Activated CD8-positive, alpha-beta memory T cell treated with anti-CD3 and anti-CD28 coated beads for 4 hours (primary cell): Measurements from ENCODE around the gene SPINK4.

ENCODE experiments used
- DNase-seq, 2 donors: peaks; one replicate each; pipeline ENCODE4 v3.0.0-alpha.2; 2020; ENCODE audit warnings: low read depth in 2 of 2

SPINK4 gene, protein sequence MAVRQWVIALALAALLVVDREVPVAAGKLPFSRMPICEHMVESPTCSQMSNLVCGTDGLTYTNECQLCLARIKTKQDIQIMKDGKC

DNA sequence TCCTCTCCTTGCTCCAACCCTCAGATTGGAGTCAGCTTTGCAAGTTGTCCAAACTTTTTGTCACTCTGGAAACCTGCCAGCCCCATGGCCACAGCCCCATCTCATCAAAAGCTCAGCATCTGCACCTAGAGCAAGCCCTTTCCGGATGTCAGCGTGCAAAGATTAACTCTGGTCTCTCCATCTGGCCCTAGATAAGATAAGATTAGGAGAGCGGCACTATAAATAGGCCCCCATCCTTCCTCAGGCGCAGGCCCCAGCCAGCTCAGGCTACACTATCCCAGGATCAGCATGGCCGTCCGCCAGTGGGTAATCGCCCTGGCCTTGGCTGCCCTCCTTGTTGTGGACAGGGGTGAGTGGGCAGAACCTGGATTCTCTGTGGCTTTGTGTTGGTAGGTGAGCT, at the start of gene SPINK4:
SPINK4 (plus strand) TSS at position 247 of the 400 bp plus-strand sequence; CDS start at position 289, 42 bp downstream.
- no peak for DNase-seq

DNA sequence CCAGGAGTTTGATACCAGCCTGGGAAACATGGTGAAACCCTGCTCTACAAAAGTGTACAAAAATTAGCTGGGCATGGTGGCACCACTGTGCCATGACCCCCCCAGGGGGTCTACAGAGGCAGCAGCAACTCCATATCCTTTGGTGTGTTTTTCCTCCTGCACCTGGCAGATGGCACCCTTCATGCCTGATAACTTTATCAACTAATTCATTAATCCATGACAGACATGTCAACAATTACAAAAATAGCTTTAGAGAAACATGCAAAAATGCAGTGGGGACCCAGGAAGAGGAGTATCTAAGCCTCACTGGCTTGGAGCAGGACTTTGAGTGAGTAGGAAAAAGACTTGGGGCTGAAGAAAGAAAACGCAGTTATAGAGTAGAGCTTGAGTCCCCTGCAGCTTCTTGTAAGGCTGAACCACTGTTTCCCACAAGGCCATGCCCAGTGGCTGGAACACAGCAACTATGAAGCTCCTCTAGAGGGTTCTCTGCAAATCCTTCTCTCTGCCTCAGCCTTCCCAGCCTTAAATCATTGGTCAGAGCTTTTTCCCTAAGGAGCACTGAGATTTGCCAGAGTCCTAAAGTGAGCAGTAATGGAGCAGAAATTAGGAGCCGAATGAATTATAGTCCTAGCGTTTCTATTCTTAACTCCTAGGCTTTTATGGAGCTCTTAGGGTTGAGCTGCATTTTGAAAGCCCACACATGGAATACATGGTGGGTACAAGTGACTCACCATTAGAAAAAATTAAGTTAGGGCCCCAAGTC, 47.3 kb upstream of the SPINK4 start:
- no peak for DNase-seq

DNA sequence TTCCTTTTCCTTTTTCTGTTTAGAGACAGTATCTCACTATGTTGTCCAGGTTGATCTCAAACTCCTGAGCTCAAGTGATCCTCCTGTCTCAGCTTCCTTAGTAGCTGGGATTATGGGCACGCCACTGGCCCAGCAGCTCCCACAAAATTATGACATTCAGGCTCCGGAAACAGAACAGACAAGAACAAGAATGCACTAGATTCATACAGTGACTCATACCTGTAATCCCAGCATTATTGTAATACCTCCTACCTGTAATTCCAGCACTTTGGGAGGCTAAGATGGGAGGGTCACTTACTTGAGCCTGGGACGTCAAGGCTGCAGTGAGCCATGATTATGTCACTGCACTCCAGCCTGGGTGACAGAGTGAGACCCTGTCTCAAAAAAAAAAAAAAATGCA, 46.1 kb upstream of the SPINK4 start:
- no peak for DNase-seq

DNA sequence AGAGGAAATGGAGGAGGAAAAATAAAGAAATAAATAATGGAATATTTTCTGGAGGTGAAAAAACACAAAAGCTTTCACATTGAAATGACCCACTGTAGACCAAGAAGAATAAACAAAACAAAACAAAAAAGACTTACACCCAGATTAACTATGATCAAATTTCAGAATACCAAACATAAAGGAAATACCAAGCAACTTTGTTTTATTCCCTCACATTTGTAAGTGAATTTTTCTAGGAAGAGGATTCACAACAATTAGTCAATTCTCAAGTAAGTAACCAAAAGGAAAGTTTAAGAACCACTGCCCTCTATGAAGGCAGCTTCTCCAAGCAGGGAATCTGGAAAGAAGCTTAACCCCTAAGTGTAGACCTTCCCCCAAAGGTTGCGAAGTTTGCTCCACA, 43.2 kb upstream of the SPINK4 start:
- DNase-seq: no peak

DNA sequence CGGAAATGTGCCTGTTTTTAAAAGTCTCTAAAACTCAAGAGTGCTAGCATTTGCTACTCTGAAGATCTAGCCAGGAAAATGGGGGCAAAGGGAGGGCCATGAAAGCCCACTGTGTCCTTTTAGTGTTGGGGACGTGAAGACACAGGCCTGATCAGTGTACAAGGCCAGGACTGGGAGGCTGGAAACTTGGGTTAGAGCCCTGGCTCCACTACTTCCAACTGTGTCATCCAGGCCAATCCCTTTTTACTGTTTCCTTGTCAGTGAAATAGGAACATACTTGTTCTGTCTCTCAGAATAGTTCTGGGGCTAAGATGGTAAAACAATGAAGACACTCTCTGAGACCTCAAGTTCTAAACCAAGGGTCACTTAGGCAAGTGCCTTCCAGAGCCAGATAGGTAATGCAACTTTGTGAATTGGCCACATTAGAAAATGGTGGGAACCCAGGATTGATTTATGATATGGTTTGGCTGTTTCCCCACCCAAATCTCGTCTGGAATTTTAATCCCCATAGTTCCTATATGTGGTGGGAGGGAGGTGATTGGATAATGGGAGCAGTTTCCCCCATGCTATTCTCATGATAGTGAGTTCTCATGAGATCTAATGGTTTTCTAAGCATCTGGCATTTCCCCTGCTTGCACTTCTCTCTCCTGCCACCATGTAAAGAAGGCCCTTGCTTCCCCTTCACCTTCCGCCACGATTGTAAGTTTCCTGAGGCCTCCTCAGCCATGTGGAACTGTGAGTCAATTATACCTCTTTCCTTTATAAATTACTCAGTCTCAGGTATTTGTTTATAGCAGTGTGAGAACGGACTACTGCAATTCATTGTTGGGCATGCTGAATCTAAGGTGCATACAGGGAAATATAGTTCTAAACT, 42.5 kb upstream of the SPINK4 start:
- DNase-seq: no peak

DNA sequence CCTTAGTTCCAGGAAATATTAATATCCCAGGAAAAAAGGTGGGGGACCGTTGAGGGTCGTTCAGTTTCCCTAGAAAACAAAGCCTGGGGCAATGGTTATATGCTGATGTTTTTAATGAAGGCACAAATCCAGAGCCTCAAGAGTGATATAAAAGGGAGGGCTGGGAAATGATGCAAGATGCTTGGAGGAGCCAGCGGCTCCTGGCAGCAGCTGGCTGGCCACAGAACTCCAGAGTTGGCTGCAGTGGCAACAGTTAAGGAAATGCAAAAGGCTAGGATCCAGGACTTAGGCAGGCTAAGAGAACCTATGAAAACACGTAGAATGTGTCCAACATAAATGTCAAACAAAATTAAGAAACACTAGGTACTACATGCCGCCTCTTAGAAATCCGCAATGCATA, 41.8 kb upstream of the SPINK4 start:
- DNase-seq: no peak

DNA sequence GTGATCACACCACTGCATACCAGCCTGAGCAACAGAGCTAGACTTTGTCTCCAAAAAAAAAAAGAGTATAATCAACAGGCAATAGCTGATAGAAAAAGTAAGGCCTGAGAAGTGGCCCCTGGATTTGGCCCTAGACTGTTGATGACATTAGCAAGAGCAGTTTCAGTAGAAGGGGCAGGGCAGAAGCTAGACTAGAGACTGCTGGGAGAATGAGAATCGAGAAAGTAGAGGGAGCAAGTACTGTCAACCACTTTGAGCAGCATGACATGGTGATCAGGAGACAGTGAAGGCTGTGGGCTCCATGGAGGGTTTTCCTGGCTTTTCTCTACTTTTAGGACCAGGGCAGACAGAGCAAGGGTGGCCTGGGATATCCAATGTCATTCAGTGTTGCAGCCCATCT, 37.9 kb upstream of the SPINK4 start:
- no peak for DNase-seq

DNA sequence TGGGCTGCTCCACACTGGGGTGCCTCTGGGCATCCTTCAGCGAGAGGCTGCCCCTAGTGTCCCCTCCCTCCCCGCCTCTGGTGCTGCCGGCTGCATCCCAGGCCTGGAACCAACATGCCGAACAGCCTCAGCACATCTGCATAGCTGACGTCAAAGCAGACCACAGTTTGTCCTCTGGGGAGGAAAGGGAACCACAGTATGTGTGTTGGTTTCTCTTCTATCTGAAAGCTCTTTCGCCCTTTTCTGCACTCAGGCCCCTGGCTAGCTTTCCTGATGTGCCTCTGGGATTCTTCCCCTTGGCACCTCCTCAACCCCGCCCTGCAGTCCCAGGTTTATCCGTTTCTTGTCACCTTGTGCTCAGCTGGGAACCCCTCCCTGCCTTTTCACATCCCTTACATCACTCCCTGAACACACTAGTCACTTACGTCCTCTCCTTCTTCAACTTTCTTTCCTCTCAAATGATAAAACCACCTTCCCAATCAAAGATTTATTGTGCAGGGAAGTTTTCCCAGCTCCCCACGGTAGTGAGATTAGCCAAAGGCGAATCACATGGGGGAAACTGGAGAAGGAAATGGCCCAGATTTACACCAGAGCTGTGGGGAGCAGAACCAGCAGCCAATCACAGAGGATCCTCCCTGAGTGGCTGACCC, 37.3 kb upstream of the SPINK4 start:
- DNase-seq: peak; percentile 4

DNA sequence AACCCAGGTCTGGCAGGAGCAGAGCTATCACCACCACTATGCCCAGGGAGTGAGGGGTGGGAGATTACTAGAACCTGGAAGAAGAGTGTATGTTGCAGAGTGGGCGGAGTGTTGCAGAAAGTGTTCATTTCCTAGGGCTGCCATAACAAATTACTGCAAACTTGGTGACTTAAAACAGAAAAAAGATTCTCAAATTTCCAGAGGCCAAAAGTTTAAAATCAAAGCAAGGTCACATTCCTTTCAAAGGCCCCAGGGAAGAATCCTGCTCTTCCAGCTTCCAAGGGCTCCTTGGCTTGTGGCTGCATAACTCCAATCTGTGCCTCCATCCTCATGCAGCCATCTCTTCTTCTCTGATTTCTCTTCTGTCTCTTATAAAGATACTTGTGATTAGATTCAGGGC, 30.6 kb upstream of the SPINK4 start:
- DNase-seq: no peak

DNA sequence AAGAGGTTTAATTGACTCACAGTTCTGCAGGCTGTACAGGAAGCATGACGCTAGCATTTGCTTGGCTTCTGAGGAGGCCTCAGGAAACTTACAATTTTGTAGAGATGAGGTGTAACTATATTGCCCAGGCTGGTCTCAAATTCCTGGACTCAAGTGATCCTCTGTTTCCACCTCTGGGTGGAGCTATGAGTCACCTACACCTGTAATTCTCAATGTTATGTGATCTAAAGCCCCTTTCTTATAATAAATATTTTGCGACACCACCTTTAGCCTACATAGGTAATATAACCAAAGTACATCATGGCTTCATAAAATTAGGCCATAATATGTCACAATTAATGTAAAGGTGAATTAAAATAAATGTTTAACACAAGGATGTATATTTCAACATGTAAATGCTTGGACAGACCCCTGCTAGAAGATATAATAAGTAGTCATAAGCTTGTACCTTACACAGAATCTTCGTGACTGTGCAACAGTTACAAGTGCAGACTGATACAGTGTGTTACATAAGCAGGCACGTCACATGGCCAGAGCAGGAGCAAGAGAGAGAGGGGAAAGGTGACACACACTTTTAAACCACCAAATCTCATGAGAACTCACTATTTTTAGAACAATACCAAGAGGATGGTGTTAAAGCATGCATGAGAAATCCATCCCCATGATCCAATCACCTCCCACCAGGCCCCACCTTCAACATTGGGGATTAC, 29.8 kb upstream of the SPINK4 start:
- DNase-seq: no peak

DNA sequence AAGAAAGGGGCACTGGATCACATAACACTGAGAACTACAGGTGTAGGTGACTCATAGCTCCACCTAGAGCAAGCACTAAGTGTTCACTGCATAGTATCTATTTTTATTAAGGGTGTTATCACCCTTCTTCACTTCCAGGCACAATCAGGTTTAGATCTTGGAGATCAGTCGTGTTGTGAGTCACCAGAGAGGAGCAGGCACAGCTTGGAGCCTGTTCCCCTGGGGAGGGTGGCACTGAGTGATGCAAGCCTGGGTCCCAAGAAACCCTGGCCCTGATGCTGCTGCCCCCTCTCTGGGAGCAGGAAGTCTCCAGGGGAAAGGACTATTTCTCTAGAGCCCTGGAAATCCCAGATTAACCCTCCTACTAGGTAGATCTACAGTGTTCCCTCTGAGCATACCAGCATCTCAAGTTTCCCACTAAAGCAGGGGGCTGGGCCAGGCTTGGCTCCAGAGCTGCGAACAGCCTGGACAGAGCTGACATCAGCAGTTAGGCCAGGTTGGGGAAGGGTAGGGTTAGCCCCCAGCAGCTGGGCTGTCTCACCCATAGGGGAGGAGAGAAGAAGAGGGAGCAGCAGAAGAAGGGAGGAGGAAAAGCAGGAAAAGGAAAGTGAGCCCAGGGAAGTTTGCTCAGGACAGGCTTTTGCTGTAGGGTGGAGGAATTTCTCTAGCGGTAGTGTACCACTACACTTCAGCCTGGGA, 28.1 kb upstream of the SPINK4 start:
- DNase-seq: no peak

DNA sequence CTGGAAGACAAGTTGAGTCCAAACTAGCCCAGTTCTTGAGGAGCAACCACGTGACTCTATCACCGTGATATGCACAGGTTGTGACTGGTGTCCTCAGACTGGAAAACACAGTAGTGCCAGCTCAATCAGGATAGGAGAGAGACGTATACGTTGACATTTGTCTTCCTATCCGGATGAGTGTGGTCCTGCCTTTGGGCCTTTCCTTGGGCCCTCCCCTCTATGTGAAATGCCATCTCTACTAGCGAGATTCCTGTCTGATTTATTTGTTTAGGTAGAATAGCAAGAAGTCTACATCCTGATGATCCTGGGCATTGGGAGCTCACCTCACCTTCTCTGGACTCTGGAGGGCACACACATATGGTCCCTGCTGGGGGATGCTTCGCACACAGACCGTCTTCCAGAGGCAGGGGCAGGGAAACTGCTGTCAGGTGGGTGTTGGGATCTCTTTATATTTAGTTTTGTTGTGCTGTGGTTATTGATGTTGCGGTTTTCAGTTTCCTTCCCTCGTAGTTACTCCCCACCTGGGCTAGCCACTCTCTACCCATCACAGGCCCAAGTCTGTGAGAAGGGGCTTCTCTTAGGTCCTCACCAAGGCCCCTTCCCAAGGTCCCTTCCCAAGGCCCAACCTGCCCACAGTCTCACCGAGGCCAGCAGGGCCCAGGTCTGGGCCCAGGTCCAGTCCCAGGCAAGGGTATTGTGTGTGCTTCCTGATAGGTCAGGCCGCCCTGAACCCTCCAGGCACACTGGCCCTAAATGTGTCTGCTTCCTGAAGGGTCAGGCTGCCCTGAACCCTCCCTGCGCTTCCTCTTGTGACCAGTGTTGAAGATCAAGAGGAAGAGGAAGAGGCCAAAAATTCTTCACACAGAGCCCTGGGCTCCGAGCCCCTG, 19.0 kb upstream of the SPINK4 start:
- no peak for DNase-seq

DNA sequence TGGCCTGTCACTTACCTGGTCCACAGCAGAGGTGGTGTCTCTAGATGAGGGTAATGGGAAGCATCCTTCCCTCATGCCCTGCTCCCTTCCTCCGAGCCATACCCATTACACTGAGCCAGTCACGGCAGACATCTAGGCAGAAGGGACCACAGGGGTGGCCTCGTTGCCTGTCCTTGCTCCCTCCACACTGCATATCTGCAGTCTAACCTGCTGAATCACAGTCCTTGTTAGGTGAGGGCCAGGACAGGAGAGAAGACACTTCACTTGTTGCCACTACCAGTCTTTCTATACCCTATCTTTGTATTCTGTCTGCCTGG, 18.4 kb upstream of the SPINK4 start:
- no peak for DNase-seq

DNA sequence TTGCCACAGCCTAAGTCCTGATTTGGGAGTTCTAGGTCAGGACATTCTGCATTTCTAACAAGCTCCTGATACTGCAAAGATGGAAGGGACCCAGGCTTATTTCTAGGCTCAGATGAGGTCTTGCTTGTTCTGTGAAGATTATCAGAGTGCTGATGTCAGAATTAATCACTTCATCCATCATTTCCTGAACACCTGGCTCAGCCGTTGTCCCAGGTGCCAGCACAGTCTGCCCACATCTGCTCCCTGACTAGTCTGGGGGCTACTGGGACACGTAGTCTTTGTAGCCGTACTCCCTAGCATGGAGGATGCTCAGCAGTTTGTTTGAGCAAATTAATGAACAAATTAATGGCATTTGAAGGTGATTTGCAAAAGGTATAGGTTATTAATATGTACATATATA, 17.9 kb upstream of the SPINK4 start:
- no peak for DNase-seq

DNA sequence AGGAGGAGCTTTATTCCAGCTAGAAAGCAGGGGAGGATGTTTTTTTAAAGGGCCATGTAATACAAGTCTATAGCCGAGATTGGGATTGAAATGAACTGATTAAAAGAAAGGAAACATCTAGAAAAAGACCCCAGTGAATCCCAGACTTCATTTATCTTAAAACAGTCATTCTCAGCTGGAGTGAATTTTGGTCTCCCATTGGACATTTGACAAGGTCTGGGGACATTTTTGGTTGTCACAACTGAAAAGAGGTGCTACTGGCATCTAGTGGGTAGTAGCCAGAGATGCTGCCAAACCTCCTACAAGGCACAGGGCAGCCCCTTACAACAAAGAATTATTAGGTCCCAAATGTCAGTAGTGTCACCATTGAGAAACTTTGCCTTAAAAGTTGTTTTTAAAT, 16.3 kb upstream of the SPINK4 start:
- DNase-seq: no peak

DNA sequence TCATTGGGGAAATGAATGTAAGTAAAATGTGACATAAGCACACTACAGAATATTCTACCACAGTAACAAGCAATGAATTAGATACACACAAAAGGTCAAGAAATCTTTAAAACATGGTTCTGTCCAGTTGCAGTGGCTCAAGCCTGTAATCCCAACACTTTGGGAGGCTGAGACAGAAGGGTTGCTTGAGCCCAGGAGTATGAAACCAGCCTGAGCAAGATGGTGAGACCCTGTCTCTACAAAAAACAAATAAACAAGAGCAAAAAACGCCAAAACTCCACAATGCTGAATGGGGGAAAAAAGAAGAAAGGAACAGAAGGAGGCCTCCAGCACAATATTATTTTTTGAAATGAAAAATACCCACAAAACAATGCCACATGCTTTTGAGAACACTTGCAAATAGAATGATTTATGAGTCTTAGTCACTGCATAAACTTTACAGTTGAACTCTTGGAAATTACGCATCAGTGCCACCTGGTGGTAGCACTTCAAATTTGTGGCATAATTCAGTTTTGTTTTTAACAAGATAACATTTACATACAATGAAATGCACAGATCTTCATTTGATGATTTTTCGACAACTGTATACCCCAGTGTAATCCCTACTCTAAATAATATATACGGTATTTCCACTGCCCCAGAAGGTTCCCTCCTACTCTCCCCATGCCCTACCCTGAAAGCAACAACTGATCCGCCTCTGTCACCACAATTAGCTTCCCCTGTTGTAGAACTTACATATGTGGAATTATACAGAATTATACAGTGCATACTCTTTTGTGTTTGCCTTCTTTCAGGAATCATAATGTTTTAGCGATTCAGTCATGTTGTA, 14.4 kb upstream of the SPINK4 start:
- peak; percentile 46 to 59 for DNase-seq

DNA sequence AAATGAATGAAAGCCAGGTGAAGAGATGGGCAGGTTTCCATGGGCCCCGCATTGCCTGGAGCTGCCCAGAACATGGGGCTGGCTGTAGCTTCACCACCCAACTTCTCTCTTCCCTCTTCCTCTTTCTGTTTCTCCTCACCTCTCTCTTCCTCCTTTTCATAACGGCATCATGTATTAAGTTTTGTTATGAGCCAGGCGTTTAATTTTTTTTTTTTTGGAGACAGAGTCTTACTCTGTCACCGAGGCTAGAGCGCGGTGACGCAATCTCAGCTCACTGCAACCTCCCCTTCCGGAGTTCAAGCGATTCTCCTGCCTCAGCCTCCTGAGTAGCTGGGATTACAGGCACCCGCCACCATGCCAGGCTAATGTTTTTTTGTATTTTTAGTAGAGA, 13.0 kb upstream of the SPINK4 start:
- no peak for DNase-seq

DNA sequence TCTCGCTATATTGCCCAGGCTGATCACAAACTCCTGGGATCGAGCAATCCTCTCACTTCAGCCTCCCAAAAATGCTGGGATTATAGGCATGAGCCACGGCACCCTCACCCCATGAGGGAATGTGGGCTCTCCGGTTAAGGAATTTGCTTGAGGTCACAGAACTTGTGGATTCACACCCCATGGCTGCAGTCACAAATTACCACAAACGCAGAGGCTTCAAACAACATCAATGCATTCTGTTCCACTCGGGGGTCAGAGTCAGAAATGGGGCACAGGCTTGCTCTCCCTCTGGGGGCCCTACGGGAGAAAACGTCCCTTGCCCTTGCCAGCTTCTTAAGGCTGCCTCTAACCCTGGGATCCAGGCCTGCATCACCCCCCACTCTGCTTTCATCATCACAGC, 12.2 kb upstream of the SPINK4 start:
- DNase-seq: no peak

DNA sequence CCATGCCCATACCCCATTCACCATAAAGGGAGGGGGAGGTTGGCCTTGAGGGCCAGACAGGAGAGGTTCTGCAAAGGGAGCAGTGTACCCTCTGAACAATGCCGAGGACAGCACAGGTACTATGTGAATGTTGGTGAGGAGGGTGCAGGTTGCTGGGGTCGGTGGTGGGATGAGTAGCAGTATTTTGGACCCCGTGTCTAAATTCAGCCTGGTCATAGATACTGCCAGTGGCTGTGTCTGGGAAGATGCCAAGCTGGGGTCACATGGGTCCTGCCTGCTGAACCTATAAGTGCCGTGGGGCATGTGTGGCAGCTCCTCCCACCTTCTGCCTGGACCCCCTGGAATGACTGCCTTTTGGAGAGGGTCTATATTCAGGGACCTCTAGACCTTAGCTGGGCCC, 11.4 kb upstream of the SPINK4 start:
- DNase-seq: no peak
